Mucosa of gallbladder (tissue), 1 donor: ENCODE data around the gene SYNGR1. TPM values are rescaled to one million over a fixed set of nuclear protein-coding genes. Genes with fewer than 3 reads are reported as not detected.
A peak's percentile ranks its signal among the peaks of the same experiment; 100 is the strongest.
"Not testable (repeated sequence)": the region's sequence is repeated elsewhere in the genome, so short reads cannot be mapped to it uniquely, and the experiment has no call there.

Experiments
- DNase-seq: peaks from one replicate; pipeline ENCODE4 v3.0.0-alpha.2; 2020; ENCODE audit warnings: low spot score
- total RNA-seq: library from RNA; stranded (reverse); gene quantifications from one replicate; pipeline ENCODE4 v1.2.1, GENCODE V29; 2021
- donor health status: DM: no; HTN: no; CAD: no.

SYNGR1 gene
- total RNA-seq, 1 donor from 2014 or later: 41.8 TPM

DNA sequence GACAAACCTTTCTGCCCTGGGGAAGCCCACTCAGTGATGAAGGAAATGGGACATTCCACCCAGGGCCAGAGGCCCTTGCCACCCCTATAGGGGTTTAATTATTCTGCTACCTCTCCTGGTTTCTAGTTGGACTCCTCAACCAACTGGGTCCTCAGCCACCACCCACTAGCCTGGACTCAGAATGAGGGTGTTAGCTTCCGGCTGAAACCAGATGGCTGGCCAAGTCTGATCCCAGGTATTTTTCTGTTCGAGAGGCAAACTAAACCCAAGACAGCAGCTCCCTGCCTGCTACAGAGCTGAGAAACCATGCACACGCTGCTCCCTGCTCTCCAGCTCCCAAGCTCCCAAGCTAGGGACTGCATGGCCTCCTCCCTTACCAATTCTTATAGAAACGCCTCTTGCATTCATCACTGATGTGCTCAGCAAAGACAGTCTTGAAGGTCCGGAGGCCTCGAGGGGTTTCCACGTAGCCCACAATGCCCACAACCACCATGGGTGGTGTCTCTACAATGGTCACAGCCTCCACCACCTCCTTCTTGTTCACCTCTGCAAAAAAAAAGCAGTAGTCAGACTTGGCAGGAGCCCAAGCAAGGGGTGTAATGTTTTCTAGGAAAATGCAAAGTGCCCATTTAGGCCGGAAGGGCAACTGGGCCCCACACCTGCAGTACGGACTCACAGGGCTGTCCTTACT lies 32.6 kb upstream of the SYNGR1 start:
- no peak for DNase-seq

- DNase-seq: no peak
Observed at GRCh38 chr22:39317775-39318506, 31.9 kb upstream of the SYNGR1 start.

- DNase-seq: no peak
Observed at GRCh38 chr22:39318507-39319283, 31.1 kb upstream of the SYNGR1 start.

GRCh38 chr22:39319284-39320022 lies 30.3 kb upstream of the SYNGR1 start, which contains the start of gene RPL3:
Gene RPL3, minus strand, starts transcription at chr22:39319623. Its CDS starts 26 bp downstream, at chr22:39319597.
- DNase-seq: peak; percentile 97

DNA sequence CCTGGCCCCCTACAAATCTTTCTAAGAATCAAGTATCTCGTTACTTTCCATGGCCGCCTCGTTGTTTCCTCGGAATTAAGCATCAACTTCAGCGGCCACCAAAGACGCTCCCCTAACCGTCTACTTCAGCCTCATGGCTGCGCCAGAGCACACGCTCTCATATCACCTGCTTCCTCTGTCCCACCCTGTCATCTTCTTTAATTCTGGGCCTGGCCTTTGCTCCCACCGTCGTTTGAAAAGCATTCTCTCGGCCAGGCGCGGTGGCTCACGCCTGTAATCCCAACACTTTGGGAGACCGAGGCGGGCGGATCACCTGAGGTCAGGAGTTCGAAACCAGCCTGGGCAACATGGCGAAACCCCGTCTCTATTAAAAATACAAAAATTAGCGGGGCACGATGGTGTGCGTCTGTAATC lies 29.2 kb upstream of the SYNGR1 start:
- DNase-seq: not testable (repeated sequence)

GRCh38 chr22:39325392-39325932 lies 24.3 kb upstream of the SYNGR1 start:
- DNase-seq: no peak

- DNase-seq: no peak
Observed at GRCh38 chr22:39327995-39328754, 21.6 kb upstream of the SYNGR1 start.

GRCh38 chr22:39330553-39330952 lies 19.2 kb upstream of the SYNGR1 start:
- not testable (repeated sequence) for DNase-seq

DNA sequence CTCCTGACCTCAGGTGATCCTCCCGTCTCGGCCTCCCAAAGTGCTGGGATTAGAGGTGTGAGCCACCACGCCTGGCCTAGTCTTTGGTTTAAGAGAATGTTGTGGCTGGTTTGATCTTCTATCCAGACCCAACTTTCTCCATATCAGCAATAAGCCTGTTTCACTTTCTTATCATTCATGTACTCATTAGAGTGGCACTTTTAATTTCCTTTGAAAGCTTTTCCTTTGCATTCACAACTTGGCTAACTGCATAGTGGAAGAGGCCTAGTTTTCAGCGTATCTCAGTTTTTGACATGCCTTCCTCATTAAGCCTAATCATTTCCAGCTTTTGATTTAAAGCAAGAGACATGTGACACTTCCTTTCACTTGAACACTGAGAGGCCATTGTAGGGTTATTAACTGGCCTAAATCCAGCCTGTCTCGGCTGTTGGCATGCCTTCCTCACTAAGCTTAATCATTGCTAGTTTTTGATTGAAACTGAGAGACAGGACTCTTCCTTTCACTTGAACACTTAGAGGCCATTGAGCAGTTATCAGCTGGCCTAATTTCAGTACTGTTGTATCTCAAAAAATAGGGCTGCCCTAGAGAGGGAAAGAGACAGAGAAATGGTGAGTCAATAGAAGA lies 17.2 kb upstream of the SYNGR1 start:
- peak; percentile 76 for DNase-seq

GRCh38 chr22:39336411-39336810 lies 13.4 kb upstream of the SYNGR1 start:
- DNase-seq: peak; percentile 50

GRCh38 chr22:39339775-39340174 lies 10.0 kb upstream of the SYNGR1 start:
- not testable (repeated sequence) for DNase-seq

DNA sequence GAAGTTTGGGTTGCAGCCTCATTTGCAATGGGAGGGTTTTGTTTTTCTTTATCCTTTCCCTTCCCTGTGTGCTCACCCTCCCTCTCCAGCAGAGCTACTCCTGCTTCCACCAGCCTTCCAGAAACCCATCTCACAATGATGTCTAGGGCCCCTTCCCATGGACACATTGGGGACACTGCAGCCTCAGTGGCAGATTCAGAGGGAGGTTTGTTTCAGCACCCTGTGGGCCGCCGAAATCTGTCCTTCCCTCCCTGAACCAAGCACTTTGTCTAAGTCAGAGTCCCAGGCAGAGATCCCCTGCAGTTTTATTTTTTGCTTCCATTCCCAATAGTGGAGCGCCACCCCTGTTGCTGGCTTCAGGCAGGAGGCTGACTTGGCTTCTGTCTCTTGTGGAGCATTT lies 8.6 kb upstream of the SYNGR1 start:
- no peak for DNase-seq

DNA sequence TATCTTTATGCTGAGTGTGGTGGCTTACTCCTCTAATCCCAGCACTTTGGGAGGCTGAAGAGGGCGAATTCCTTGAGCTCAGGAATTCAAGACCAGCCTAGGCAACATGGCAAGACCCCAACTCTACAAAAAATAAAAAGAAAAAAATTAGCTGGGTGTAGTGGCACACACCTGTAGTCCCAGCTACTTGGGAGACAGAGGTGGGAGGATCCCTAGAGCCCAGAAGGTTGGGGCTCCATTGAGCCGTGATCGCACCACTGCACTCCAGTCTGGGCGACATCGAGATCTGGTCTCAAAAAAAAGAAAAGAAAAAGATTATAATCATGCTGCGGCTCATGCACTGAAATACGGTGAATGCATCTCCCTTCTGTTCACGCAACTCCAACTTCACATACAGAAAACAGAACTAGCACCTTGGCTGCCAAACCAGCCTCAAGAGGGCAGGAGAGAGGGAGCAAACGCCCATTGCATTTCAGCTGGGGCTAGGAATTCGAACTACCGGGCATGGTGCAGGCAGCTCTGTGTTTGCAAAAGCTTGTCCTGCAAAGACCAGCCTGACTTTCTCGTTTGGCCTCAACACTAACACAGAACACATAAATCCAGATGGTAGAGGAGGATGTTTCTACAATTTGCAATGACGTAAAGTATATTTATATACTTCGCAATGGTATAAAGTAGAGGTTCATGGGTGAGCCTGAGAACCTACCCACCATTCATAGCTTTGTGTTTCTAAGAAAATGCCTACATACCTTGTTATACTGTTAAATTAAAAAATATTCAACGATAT lies 6.3 kb upstream of the SYNGR1 start:
- peak; percentile 66 for DNase-seq

GRCh38 chr22:39344046-39344390 lies 5.8 kb upstream of the SYNGR1 start:
- no peak for DNase-seq

GRCh38 chr22:39345231-39345630 lies 4.6 kb upstream of the SYNGR1 start:
- DNase-seq: no peak

DNA sequence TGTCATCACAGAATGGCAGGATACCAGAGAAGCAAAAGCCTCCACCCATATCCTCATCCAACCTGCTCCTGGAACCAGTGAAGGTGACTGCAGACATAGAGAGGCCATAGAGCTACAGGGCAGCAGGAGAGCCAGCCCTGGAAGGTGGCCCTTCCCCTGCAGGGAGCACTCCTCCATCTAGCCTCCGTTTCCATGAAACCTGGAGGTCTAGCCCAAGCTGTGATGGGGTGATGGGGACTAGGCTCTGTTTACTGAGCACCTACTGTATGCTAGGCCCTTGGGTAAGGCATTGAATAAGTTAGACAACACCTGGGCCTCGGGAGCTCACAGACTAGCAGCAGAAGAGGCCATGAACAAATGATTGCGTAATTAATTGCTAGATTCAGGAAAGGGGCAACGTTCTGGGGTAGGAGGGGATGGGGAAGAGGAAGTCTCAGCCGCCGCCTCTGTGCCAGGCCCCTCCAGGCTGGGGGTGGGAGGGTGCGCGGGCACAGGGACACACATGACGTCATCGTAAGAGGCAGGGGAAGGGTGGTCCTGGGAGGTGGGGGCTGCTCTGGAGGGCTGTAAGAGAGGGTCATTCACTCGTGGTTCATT lies 784 bp upstream of the SYNGR1 start:
- DNase-seq: no peak

- DNase-seq: no peak
Observed at GRCh38 chr22:39349506-39349966, 255 bp upstream of the SYNGR1 start.

DNA sequence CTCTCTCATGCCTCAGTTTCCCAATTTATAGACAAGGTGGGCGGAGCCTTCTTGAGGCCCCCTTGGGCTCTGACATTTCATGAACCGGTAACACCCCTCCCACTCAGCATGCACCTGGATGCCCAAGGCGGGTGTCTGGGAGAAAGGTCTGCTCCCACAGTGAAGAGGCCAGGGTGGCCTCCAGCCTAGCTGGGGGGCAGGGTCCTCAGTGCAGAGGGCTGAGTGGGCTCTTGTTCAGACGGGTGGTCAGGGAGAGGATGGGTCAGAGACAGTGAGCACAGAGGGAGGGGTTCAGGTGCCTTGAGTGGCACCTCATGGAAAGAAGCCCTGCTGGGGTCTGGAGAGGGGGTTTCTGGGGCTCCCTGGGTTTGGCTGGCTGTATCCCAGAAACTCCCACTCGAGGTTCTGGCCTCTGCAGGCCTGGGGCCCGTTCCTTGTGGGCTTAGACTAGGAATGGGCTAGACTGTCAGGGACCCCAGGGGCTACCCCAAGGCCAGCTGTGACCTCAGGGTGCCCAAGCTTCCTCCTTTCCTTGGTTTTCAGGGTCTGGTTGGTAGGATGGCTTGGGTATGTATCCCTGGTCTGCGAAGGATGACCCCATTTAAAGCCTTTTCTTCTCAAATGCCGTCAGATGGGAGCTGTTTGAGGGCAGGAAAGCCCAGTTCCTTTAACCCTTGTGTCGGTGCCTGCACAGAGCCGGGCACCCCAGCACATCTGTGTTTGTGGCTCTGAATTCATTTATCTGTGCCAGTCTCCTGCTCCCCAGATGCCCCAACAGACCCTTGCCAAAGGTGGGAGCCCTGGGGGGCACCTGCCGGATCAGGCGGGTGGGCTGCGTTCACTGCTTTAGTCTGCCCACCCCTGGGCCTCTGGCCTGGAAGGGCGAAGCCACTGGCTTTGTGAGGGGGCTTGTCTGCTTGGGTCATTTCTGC lies 1.2 kb downstream of the SYNGR1 start:
- DNase-seq: no peak
